Skeletal muscle satellite cell (primary cell): ENCODE results near the gene TXNIP.
A peak's percentile ranks its signal among the peaks of the same experiment; 100 is the strongest.

Experiments used
- H3K27me3 ChIP-seq: 2 replicates; pipeline ENCODE4 v1.7.0; 2013; ENCODE audit warnings: low read length; ENCODE audit not compliant: control insufficient read depth, insufficient read depth
- H3K36me3 ChIP-seq: 2 replicates; pipeline ENCODE4 v1.7.0; 2013; ENCODE audit warnings: mild to moderate bottlenecking, control low read depth, low read length; ENCODE audit not compliant: insufficient read depth
- H3K4me1 ChIP-seq: 2 replicates; pipeline ENCODE4 v1.7.0; 2013; ENCODE audit warnings: low read length; ENCODE audit not compliant: control insufficient read depth, insufficient read depth
- H3K4me2 ChIP-seq: 2 replicates; pipeline ENCODE4 v1.7.0; 2013; ENCODE audit warnings: mild to moderate bottlenecking, low read length
- H3K4me3 ChIP-seq: 2 replicates; pipeline ENCODE4 v1.7.0; 2013; ENCODE audit warnings: low read length
- H3K9ac ChIP-seq: 2 replicates; pipeline ENCODE4 v1.7.0; 2013; ENCODE audit warnings: mild to moderate bottlenecking, low read depth, low read length, moderate library complexity
- H3K9me3 ChIP-seq: replicated peaks from 2 replicates; pipeline ENCODE4 v1.7.0; 2013; ENCODE audit warnings: mild to moderate bottlenecking, control low read depth, low read length

The TXNIP gene

GRCh38 chr1:145992502-145992936, 3.9 kb downstream of the TXNIP start:
- no peaks in the 10 kb centered on the region for H3K9me3 ChIP-seq
- no peak overlapping the region for H3K9ac ChIP-seq
- peaks cover 31% of the 10 kb centered on the region for H3K36me3 ChIP-seq
- peaks cover 29% of the 10 kb centered on the region for H3K4me1 ChIP-seq
- H3K4me2 ChIP-seq, result peak overlapping the region; percentile 92
- no peaks in the 10 kb centered on the region for H3K27me3 ChIP-seq
- H3K4me3 ChIP-seq, result peak overlapping the region; percentile 10

- Histone ChIP-seq H3K9me3 (no peaks in the 10 kb centered on the region), H3K36me3 (peaks cover 31% of the 10 kb centered on the region), H3K27me3 (no peaks in the 10 kb centered on the region), H3K9ac (no peak overlapping the region), H3K4me1 (peaks cover 23% of the 10 kb centered on the region), H3K4me2 (no peak overlapping the region), H3K4me3 (no peak overlapping the region)
These were observed 4.5 kb downstream of the TXNIP start for GRCh38 chr1:145991735-145992412.

GRCh38 chr1:145990249-145990855, 6.0 kb downstream of the TXNIP start:
- Histone ChIP-seq H3K27me3 (no peaks in the 10 kb centered on the region), H3K36me3 (peaks cover 31% of the 10 kb centered on the region), H3K9ac (no peak overlapping the region), H3K4me2 (no peak overlapping the region), H3K4me1 (peaks cover 32% of the 10 kb centered on the region), H3K9me3 (no peaks in the 10 kb centered on the region), H3K4me3 (no peak overlapping the region)

GRCh38 chr1:145988773-145989172, 7.6 kb downstream of the TXNIP start:
- no peaks in the 10 kb centered on the region for H3K9me3 ChIP-seq
- H3K9ac ChIP-seq, result no peak overlapping the region
- H3K4me3 ChIP-seq, result no peak overlapping the region
- no peak overlapping the region for H3K4me2 ChIP-seq
- H3K27me3 ChIP-seq, result no peaks in the 10 kb centered on the region
- peaks cover 36% of the 10 kb centered on the region for H3K4me1 ChIP-seq
- H3K36me3 ChIP-seq, result peaks cover 18% of the 10 kb centered on the region

GRCh38 chr1:145987926-145988325, 8.5 kb downstream of the TXNIP start:
- Histone ChIP-seq H3K4me1 (peaks cover 40% of the 10 kb centered on the region), H3K9me3 (no peaks in the 10 kb centered on the region), H3K4me3 (no peak overlapping the region), H3K27me3 (no peaks in the 10 kb centered on the region), H3K9ac (no peak overlapping the region), H3K4me2 (no peak overlapping the region), H3K36me3 (peaks cover 11% of the 10 kb centered on the region)

GRCh38 chr1:145986551-145986950, 9.8 kb downstream of the TXNIP start:
- no peak overlapping the region for H3K4me3 ChIP-seq
- no peaks in the 10 kb centered on the region for H3K9me3 ChIP-seq
- peaks cover 39% of the 10 kb centered on the region for H3K4me1 ChIP-seq
- no peaks in the 10 kb centered on the region for H3K27me3 ChIP-seq
- no peak overlapping the region for H3K9ac ChIP-seq
- H3K4me2 ChIP-seq, result no peak overlapping the region
- H3K36me3 ChIP-seq, result no peaks in the 10 kb centered on the region

- Histone ChIP-seq H3K9me3 (no peaks in the 10 kb centered on the region), H3K4me2 (peak overlapping the region; percentile 64), H3K36me3 (no peaks in the 10 kb centered on the region), H3K27me3 (no peaks in the 10 kb centered on the region), H3K4me3 (peak overlapping the region; percentile 45), H3K9ac (peak overlapping the region; percentile 56), H3K4me1 (peaks cover 39% of the 10 kb centered on the region)
These were observed 10.6 kb downstream of the TXNIP start for GRCh38 chr1:145985502-145986439.

- Histone ChIP-seq H3K4me1 (peaks cover 43% of the 10 kb centered on the region), H3K9ac (peak overlapping the region; percentile 56), H3K4me3 (peak overlapping the region; percentile 45)
These were observed 11.3 kb downstream of the TXNIP start for GRCh38 chr1:145985129-145985501.

GRCh38 chr1:145983960-145984830, 12.2 kb downstream of the TXNIP start:
- no peaks in the 10 kb centered on the region for H3K9me3 ChIP-seq
- peak overlapping the region; percentile 9 for H3K9ac ChIP-seq
- no peaks in the 10 kb centered on the region for H3K27me3 ChIP-seq
- H3K36me3 ChIP-seq, result no peaks in the 10 kb centered on the region
- peak overlapping the region; percentile 64 for H3K4me2 ChIP-seq
- peaks cover 50% of the 10 kb centered on the region for H3K4me1 ChIP-seq
- H3K4me3 ChIP-seq, result no peak overlapping the region

More at GRCh38 chr1:145985129-145985501, 11.3 kb downstream of the TXNIP start:
- Histone ChIP-seq H3K27me3 (no peaks in the 10 kb centered on the region), H3K36me3 (no peaks in the 10 kb centered on the region), H3K4me2 (peak overlapping the region; percentile 64), H3K9me3 (no peaks in the 10 kb centered on the region)

GRCh38 chr1:145983206-145983675, 13.1 kb downstream of the TXNIP start:
- H3K4me2 ChIP-seq, result no peak overlapping the region
- H3K27me3 ChIP-seq, result no peaks in the 10 kb centered on the region
- H3K4me3 ChIP-seq, result no peak overlapping the region
- peaks cover under 1% of the 10 kb centered on the region for H3K36me3 ChIP-seq
- H3K9ac ChIP-seq, result peak overlapping the region; percentile 9
- H3K9me3 ChIP-seq, result no peaks in the 10 kb centered on the region
- peaks cover 60% of the 10 kb centered on the region for H3K4me1 ChIP-seq
